K562 (cell line): ENCODE measurements around the gene ATP8B4.

ENCODE experiments used
- ATF2 ChIP-seq: sonication (generic); formaldehyde crosslinking; IDR thresholded peaks from 2 replicates; pipeline ENCODE4 v1.8.1; 2022; ENCODE audit warnings: missing genetic modification reagents
- BCLAF1 ChIP-seq, 2 experiments: fragments of 450-650 bp in 1 of 2; IDR thresholded peaks; 2 replicates each; pipeline ENCODE4 v1.6.1; 2011 to 2017; ENCODE audit warnings: low read depth in 2 of 2, antibody characterized with exemption in 1 of 2, borderline replicate concordance in 1 of 2, low read length in 1 of 2, mild to moderate bottlenecking in 1 of 2, mixed read lengths in 1 of 2; ENCODE audit not compliant: control insufficient read depth in 1 of 2
- PML ChIP-seq: IDR thresholded peaks from 2 replicates; pipeline ENCODE4 v1.6.1; 2012; ENCODE audit warnings: low read length, inconsistent platforms
- REST ChIP-seq, 2 experiments: fragments of 450-650 bp; formaldehyde crosslinking in 1 of 2; IDR thresholded peaks; 2 replicates each; pipeline versions ENCODE4 v1.4.0 to v1.6.1; 2014 to 2020; ENCODE audit warnings: mild to moderate bottlenecking in 2 of 2, borderline replicate concordance in 1 of 2, low read depth in 1 of 2
- SMARCA5 ChIP-seq: fragments of 450-650 bp; IDR thresholded peaks from 2 replicates; pipeline ENCODE4 v1.6.1; 2016

GRCh38 chr15:49916998-49917397, 202.0 kb downstream of the ATP8B4 start:
- TF ChIP-seq SMARCA5: no peak
- TF ChIP-seq ATF2 (CRISPR knock-in tag): no peak
- TF ChIP-seq REST (IDR thresholded peaks at IDR 0.05; ENCODE audit: borderline replicate concordance): no peak
- no peak for TF ChIP-seq REST (CRISPR knock-in tag; IDR thresholded peaks at IDR 0.05; ENCODE audit: low read depth)
- TF ChIP-seq BCLAF1 (IDR thresholded peaks at IDR 0.05; ENCODE audit: borderline replicate concordance in 1 of 2, control insufficient read depth in 1 of 2, low read depth in 2 of 2, low read length in 1 of 2): no peak
- TF ChIP-seq PML: no peak
